HEK293T (cell line): ENCODE data around the gene RNU6-7.

Source experiments
- BHLHE40 ChIP-seq: fragments of 450-650 bp; IDR thresholded peaks from 2 replicates; pipeline ENCODE4 v1.6.1; 2016; ENCODE audit warnings: mild to moderate bottlenecking, moderate library complexity, borderline replicate concordance
- ELF4 ChIP-seq: fragments of 450-650 bp; IDR thresholded peaks from 2 replicates; pipeline ENCODE4 v1.6.1; 2017; ENCODE audit warnings: antibody characterized with exemption
- SP1 ChIP-seq: fragments of 450-650 bp; IDR thresholded peaks from 2 replicates; pipeline ENCODE4 v1.6.1; 2017
- SUZ12 ChIP-seq: fragments of 450-650 bp; IDR thresholded peaks from 2 replicates; pipeline ENCODE4 v1.6.1; 2016; ENCODE audit warnings: mild to moderate bottlenecking

DNA sequence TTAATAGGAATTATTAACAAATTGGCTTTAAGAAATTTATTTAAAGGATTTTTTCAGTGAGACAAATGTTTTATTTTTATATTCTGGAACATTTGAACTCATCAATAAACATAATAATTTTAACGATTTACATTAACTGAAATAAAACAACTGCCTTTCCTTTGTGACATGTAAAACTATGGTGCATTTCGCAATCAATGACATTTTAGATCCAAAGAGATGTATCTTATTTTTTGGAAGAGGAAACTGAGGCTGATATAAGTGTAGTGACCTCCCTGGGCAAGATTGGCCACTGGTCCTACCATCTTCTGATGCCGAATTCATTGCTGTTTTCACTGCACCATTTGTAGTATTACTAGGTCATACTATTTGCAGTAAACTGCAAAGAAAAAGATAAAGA lies 3.7 kb downstream of the RNU6-7 start:
- TF ChIP-seq SP1 (no peak), BHLHE40 (no peak), ELF4 (no peak), SUZ12 (no peak)
